Measurements from ENCODE around the gene SUGCT.

Gene SUGCT

DNA sequence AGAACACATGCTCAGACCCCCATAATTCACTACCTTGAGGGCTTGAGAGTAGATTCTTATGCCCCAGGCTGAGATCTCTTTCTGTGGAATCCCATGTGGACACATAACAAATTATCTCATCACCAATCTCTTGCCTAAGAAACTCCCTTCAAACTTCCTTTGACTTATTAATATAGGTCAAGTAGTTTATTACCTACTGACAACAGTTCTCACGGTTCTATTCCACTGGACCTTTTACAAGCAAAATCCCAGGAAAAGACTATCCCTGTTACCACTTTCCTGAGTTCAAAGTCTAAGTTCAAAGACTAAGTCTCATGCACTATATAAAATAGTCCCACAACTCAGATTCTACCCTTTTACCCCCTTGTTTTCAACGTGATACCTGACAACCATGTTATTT lies 754.7 kb downstream of the SUGCT start:
- no peak for DNase-seq

DNA sequence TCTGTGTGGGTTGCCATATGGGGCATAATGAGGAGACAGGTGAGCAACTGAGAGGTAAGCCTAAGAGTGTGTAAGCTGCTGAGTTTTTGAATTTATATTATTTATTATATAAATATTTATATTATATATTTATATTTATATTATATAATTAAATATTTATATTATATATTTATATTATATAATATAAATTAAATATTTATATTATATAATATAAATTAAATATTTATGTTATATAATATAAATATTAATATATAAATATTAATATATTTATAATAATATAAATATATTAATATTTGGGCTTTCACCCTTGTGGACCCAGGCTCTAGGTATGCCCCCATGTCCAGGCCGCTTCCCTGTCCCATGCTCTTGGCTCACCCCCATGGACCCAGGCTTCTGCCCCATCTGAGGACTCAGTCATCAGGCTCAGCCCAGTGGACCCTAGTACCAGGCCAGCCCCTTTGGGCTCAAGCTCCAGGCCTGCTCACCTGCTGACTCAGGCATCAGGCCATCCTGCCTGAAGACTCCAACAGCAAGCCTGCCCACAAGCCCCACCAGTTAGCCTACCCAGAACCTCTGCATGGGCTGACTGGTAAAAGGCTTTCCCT lies 755.4 kb downstream of the SUGCT start:
- no peak for DNase-seq

DNA sequence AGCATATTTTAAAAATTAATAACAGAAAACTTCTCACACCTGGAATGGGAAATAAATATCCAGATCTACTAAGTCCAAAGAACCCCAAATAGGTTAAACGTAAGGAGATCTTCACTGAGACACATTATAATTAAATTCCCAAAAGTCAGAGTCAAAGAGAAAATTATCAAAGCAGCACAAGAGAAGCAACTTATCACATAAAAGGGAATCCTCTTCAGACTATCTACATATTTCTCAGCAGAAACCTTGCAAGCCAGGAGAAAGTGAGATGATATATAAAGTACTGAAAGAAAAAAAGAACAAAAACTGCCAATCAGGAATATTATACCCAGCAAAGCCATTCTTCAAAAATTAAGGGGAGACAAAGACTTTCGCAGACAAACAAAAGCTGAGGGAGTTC lies 756.4 kb downstream of the SUGCT start:
- no peak for DNase-seq

DNA sequence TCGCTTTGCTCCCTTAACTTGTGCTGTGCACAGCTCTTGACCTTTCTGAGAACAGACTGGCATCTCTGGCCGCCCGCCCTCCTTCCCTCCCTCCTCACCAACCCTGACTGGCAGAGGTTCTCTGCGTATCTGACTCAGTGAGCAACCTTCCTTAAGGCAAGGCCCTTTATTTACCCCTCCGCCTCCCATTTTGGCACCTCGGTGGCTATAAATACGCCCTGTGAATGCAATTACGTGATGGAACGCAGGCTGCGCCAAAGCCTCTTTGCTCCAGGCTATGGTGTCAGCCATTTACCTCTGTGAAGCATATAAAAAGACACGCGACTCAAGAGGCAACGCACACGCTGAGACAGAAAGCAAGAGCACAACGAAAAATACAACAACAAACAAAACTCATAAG lies 764.3 kb downstream of the SUGCT start:
- no peak for DNase-seq

DNA sequence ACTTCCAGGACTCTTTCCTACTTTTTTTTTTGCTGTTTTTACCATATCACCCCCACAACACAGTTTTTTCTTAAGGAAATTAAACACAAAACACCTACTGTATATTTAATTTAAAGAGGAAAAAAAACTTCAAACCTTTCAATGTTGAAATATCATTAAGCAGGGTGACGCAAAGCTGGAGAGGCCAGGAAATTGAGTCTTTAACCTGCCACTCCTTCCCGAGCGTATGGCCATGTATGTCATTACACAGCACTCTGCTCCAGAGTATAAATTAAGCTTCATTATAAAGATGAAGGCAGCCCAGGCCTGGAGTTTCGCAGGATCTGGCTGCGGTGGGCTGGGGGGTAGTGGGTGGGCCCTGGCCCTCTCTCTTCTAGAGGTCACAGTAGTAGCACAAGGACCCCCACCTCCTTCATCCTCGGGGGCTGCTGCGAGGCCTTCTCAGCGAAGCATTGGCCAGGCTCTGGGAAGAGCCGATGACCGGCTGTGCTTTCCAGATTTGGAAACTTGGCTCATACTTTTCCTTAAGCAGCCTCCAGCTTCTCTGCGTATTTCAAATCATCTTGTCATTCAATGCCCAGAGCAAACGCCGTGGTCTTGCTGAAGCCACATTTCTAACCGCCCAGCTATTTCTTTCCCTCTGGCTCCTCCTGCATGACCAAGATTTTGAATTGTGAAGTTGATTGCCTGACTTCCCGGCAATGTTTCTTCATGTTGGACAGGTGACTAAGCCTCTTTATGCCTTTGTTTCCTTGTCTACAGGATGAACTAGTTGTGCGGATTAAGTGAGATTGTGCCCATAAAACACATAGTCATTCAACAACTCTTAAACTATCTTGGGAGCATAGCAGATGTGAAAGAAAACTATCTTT lies 765.1 kb downstream of the SUGCT start:
- DNase-seq, result no peak

DNA sequence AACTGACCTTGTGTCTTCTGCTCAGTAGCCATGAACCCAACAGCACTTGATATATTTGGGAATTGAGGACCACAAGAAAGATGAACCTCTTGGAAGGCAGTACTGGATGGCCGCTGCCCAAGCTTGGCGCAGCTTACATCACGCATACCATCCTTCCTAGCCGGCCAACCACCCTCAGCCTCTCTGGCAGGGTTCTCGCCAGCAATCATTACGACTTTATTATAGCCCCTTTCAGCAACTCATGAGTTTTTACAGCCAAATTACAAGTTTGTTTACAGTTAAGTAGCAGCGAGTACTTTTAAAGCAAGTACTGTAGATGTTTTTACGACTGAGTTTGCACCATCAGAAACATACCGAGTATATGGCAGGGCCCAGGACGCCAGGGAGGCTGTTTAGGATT lies 769.1 kb downstream of the SUGCT start:
- DNase-seq, result no peak

DNA sequence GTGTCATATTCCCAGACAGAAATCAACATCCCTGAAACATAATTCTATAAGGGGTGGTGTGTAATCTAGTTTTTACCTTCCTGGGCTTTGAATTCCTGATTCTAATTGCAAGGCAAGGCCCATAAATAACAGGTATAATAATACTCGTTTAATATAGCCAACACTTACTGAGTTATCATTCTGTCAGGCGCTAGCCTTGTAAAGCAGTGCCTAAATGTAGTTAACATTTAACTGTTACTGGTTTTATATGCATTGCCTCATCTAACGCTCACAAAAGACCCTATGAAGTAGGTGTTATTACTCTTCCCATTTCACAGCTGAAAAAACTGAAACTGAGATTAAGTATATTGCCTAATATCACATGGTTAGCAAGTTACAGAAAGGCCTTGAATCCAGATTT lies 772.5 kb downstream of the SUGCT start:
- DNase-seq, result no peak

DNA sequence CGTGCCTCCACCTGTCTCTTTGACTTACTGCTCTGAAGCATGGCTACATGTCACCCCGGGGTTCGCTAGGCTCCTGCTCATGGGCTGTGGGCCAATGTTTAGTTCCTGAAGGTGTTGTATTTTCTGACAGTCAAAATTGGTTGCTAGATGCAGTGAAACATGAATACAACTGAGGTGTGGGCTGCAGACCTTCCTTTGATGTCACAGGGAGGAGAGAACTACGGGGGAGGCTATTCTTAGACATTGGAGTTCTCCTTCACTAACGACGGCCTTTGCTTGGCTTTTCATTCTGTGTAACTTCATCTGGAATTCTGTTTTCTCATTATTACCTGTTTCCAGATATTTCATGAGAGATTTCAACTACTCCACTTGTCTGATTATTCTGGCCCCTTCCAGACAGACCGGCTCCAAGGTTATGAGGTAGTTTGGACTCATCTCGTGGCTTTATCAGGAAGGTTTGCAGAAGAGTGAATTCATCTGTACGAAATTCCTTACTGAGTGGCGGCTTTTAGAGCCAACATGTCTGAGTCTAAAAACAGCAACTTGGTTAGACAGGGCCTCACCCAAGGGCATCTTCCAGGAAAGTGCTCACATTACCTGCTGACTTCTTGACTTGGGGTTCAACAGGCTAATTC lies 774.7 kb downstream of the SUGCT start:
- DNase-seq, result no peak
